Left renal pelvis (tissue), 4 donors: ENCODE results near the gene SLC25A24. TPM values are rescaled to one million over a fixed set of nuclear protein-coding genes. Genes with fewer than 3 reads are reported as not detected.
"Not testable (repeated sequence)": the region's sequence is repeated elsewhere in the genome, so short reads cannot be mapped to it uniquely, and the experiment has no call there.

Source experiments
- DNase-seq, 4 donors: peaks; one replicate each; pipeline ENCODE4 v3.0.0-alpha.2; 2013; ENCODE audit warnings: low read depth in 4 of 4, low spot score in 3 of 4
- polyA plus RNA-seq, 4 donors: library from polyadenylated mRNA; unstranded; fragments of 120-200 nt; gene quantifications; one replicate each; pipeline ENCODE4 v1.2.1, GENCODE V29; 2013; ENCODE audit not compliant: insufficient read length in 4 of 4

SLC25A24 gene
- 10 to 100 TPM; 46.7 to 75.9 (median 54.9) TPM for polyA plus RNA-seq

- peak; percentile 51 to 73 (median 66) for DNase-seq
Observed at GRCh38 chr1:108199781-108200686, at the start of gene SLC25A24. SLC25A24 (minus strand) TSS chr1:108200343; CDS start chr1:108200138, 205 bp downstream.

- DNase-seq = not testable (repeated sequence)
Observed at GRCh38 chr1:108243976-108244375, 43.8 kb upstream of the SLC25A24 start, which contains the start of gene NBPF4. NBPF4 (minus strand) TSS chr1:108244076; CDS start chr1:108243761, 315 bp downstream.

DNA sequence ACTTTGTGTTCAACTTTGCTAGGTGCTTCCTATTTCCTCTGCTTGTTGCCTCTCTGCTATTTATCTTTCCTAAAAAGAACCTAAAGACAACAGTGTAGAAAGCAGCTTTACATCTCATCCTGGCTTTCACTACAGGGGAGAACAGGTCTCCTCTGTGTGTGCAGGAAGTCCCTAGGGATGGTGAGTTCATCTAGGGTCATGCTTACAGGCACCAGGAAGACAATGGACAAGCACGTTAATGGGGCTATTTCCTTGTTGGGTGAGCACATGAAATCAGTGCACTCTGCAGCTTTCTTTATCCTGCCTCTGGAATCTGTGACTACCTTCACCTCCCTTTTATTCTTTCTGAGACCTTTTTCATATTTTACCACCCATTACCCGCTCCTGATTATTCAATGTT, 39.3 kb upstream of the SLC25A24 start:
- DNase-seq = not testable (repeated sequence)

DNA sequence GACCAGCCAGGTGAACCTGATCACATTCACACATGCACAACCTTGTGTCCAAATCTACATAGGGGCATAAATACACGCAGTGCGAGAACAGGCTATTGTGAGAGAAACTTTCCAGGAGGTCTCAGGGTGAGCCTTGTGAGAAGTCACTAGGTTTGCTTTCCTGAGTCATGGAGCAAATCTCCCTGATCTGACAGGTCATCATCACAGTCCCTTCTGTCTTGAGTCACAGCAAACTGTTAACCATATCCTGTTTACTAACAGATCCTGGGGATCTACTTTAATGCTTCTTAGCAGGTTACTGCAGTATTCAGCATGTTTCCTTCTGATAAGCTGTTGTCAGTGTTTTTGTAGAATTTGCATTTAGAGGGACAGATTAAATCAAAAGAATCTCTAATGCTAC, 35.2 kb upstream of the SLC25A24 start:
- DNase-seq = not testable (repeated sequence)

GRCh38 chr1:108232183-108232582, 32.0 kb upstream of the SLC25A24 start:
- DNase-seq = not testable (repeated sequence)

DNA sequence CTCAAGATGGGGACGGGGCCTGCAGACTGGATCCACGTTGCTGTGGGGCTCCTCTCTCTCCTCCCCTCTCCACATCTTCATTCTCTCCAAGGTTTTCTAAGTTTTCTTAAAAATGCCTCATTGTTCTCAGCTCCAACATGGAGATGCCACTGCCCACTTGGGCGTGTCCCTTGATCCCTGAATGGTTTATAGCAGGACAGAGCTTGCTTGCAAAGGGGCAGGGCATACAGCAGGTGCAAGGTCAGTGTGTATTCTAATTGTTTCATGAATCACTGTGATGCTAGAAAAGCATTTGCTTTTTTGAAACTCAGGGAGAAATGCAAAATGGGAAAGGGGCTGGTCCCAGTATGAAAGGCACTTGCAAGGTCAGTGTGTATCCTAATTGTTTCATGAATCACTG, 29.8 kb upstream of the SLC25A24 start:
- DNase-seq = not testable (repeated sequence)

GRCh38 chr1:108227772-108228171, 27.6 kb upstream of the SLC25A24 start:
- not testable (repeated sequence) for DNase-seq

DNA sequence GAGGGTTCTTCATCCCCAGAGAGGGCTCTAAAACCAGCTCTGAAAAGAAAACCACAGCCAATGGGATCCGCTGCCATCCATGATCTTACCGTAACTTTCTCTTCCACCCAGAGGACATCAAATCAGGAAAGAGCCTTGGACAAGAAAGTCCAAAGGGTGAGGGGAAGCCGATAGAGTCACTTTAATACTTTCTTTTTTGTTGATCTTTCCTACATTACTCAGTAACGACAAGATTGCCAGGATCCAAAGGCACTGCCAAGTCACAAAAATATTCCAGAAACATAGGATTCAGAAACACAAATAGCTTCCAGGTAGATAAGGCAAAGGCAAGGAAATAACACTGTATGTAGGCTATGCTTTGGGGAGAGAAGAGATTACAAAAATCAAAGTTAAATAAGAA, 26.7 kb upstream of the SLC25A24 start:
- DNase-seq = not testable (repeated sequence)

GRCh38 chr1:108223226-108223625, 23.1 kb upstream of the SLC25A24 start:
- not testable (repeated sequence) for DNase-seq

DNA sequence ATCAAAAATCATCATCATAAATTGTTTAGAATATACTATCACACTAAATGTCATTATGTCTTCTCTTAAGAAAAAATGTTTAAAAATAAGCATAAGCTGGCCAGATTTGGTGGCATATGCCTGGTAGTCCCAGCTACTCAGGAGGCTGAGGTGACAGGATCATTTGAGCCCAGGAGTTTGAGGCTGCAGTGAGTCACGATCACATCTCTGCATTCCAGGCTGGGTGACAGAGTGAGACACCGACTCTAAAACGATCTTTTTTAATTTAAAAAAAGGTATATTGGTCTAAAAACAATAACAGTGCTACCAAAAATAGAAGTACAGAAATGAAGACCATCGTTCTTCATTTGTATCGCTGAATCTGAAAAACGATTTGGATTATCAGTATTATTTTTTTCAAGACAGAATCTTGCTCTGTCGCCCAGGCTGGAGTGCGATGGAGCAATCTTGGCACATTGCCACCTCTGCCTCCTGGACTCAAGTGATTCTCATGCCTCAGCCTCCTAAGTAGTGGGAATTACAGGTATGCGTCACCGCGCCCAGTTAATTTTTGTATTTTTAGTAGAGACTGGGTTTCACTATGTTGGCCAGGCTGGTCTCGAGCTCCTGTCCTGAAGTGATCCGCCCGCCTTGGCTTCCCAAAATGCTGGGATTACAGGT, 17.5 kb upstream of the SLC25A24 start:
- DNase-seq = not testable (repeated sequence)

GRCh38 chr1:108217007-108217406, 16.9 kb upstream of the SLC25A24 start:
- DNase-seq = not testable (repeated sequence)

- not testable (repeated sequence) for DNase-seq
Observed at GRCh38 chr1:108216028-108216890, 16.1 kb upstream of the SLC25A24 start.

GRCh38 chr1:108214641-108215465, 14.7 kb upstream of the SLC25A24 start:
- DNase-seq = not testable (repeated sequence)

- no peak for DNase-seq
Observed at GRCh38 chr1:108211014-108211413, 10.9 kb upstream of the SLC25A24 start.

DNA sequence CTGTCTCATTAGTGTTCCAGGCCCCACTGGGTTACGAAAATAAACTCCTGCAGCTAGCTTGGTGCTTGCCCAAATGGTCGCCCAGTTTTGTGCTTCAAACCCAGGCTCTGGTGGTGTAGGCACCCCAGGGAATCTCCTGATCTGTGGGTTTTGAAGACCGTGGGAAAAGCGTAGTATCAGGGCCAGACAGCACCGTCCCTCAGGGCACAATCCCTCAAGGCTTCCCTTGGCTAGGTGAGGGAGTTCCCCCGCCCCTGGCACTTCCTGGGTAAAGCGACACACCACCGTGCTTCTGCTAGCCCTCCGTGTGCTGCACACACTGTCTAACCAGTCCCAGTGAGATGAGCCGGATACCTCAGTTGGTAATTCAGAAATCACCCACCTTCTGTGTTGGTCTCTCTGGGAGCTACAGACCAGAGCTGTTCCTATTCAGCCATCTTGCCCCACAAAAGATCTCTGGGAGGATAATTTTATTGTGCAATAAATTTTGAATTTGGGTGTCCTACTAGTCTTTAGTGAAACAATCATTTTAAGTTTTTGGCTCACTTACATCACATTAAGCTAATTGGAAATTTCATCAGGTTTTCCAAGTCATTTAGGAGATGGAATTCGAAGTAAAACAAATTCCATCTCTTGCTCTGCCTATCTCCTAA, 9.4 kb upstream of the SLC25A24 start:
- DNase-seq = no peak

- DNase-seq = no peak
Observed at GRCh38 chr1:108208724-108209446, 8.7 kb upstream of the SLC25A24 start.

DNA sequence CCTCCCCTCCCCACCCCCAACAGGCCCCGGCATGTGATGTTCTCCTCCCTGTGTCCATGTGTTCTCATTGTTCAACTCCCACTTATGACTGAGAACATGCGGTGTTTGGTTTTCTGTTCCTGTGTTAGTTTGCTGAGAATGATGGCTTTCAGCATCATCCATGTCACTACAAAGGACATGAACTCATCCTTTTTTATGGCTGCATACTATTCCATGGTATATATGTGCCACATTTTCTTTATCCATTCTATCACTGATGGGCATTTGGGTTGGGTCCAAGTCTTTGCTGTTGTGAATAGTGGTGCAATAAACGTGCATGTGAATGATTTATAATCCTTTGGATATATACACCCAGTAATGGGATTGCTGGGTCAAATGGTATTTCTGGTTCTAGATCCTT, 3.4 kb upstream of the SLC25A24 start:
- not testable (repeated sequence) for DNase-seq

GRCh38 chr1:108201687-108202086, 1.5 kb upstream of the SLC25A24 start:
- DNase-seq = no peak
